Measurements from ENCODE around the gene DRD2. TPM values are rescaled to one million over a fixed set of nuclear protein-coding genes. Genes with fewer than 3 reads are reported as not detected.

DRD2 gene
- total and polyA plus RNA-seq, 7 experiments from 2014 or later, result not detected

GRCh38 chr11:113514856-113515255, 39.7 kb upstream of the DRD2 start:
- DNase-seq, result no peak
- ChIA-PET POLR2A (no interaction called here), CTCF (no interaction called here)
- intact Hi-C loops (cut with micrococcal nuclease), result no loop called here
- no peaks in the 10 kb centered on the region for H3K36me3 ChIP-seq (ENCODE audit: control insufficient read depth in 2 of 3, insufficient read depth in 3 of 3, low read length in 3 of 3)
- Mint-ChIP-seq H3K4me1 (no peaks in the 10 kb centered on the region), H3K4me3 (no peak overlapping the region), H3K27ac (no peak overlapping the region), H3K36me3 (no peaks in the 10 kb centered on the region), H3K9me3 (peaks cover 0 to 8% (median 0%) of the 10 kb centered on the region in 11 donors), H3K27me3 (peaks cover 5 to 24% (median 9%) of the 10 kb centered on the region in 5 donors)
- no peak for ATAC-seq
- H3K4me1 ChIP-seq (ENCODE audit: control insufficient read depth in 2 of 2, insufficient read depth in 2 of 2, low read length in 2 of 2), result no peaks in the 10 kb centered on the region
- H3K4me3 ChIP-seq (ENCODE audit: low read length), result no peak overlapping the region
- H3K27ac ChIP-seq (ENCODE audit: low read depth, low read length), result no peak overlapping the region
- no peaks in the 10 kb centered on the region for H3K9me3 ChIP-seq (ENCODE audit: control insufficient read depth in 2 of 3, low read length in 3 of 3)
- H3K27me3 ChIP-seq (ENCODE audit: control insufficient read depth in 2 of 2, insufficient read depth in 2 of 2, low read length in 2 of 2), result no peaks in the 10 kb centered on the region

- Histone ChIP-seq H3K27me3 (ENCODE audit: control insufficient read depth in 2 of 2, insufficient read depth in 2 of 2, low read length in 2 of 2) (no peaks in the 10 kb centered on the region), H3K4me1 (ENCODE audit: control insufficient read depth in 2 of 2, insufficient read depth in 2 of 2, low read length in 2 of 2) (no peaks in the 10 kb centered on the region), H3K9me3 (ENCODE audit: control insufficient read depth in 2 of 3, low read length in 3 of 3) (no peaks in the 10 kb centered on the region), H3K27ac (ENCODE audit: low read depth, low read length) (no peak overlapping the region), H3K36me3 (ENCODE audit: control insufficient read depth in 2 of 3, insufficient read depth in 3 of 3, low read length in 3 of 3) (no peaks in the 10 kb centered on the region), H3K4me3 (ENCODE audit: low read length) (no peak overlapping the region)
- no peak overlapping the region for H3K4me3 Mint-ChIP-seq
- ChIA-PET POLR2A (no interaction called here), CTCF (no interaction called here)
- DNase-seq, result no peak
- H3K27me3 Mint-ChIP-seq, result peaks cover 0 to 30% (median 28%) of the 10 kb centered on the region in 5 donors
- no peaks in the 10 kb centered on the region for H3K4me1 Mint-ChIP-seq
- H3K36me3 Mint-ChIP-seq, result no peaks in the 10 kb centered on the region
- intact Hi-C loops (cut with micrococcal nuclease), result no loop called here
- no peak overlapping the region for H3K27ac Mint-ChIP-seq
- peaks cover 0 to 3% (median 0%) of the 10 kb centered on the region in 11 donors for H3K9me3 Mint-ChIP-seq
- ATAC-seq, result no peak
Observed at GRCh38 chr11:113507341-113507740, 32.1 kb upstream of the DRD2 start.

- no peaks in the 10 kb centered on the region for H3K9me3 ChIP-seq (ENCODE audit: control insufficient read depth in 2 of 3, low read length in 3 of 3)
- POLR2A ChIA-PET, result no interaction called here
- H3K27ac ChIP-seq (ENCODE audit: low read depth, low read length), result no peak overlapping the region
- Mint-ChIP-seq H3K27ac (no peak overlapping the region), H3K9me3 (peaks cover 0 to 3% (median 0%) of the 10 kb centered on the region in 11 donors), H3K27me3 (peaks cover 0 to 34% (median 28%) of the 10 kb centered on the region in 5 donors), H3K4me1 (no peaks in the 10 kb centered on the region), H3K4me3 (no peak overlapping the region), H3K36me3 (no peaks in the 10 kb centered on the region)
- DNase-seq, result no peak
- H3K36me3 ChIP-seq (ENCODE audit: control insufficient read depth in 2 of 3, insufficient read depth in 3 of 3, low read length in 3 of 3), result no peaks in the 10 kb centered on the region
- intact Hi-C loops (cut with micrococcal nuclease), result no loop called here
- CTCF ChIA-PET, result no interaction called here
- no peak for ATAC-seq
- no peaks in the 10 kb centered on the region for H3K27me3 ChIP-seq (ENCODE audit: control insufficient read depth in 2 of 2, insufficient read depth in 2 of 2, low read length in 2 of 2)
- H3K4me1 ChIP-seq (ENCODE audit: control insufficient read depth in 2 of 2, insufficient read depth in 2 of 2, low read length in 2 of 2), result no peaks in the 10 kb centered on the region
- H3K4me3 ChIP-seq (ENCODE audit: low read length), result no peak overlapping the region
Observed at GRCh38 chr11:113506893-113507292, 31.7 kb upstream of the DRD2 start.

GRCh38 chr11:113506461-113506860, 31.3 kb upstream of the DRD2 start:
- Histone ChIP-seq H3K4me3 (ENCODE audit: low read length) (no peak overlapping the region), H3K36me3 (ENCODE audit: control insufficient read depth in 2 of 3, insufficient read depth in 3 of 3, low read length in 3 of 3) (no peaks in the 10 kb centered on the region), H3K9me3 (ENCODE audit: control insufficient read depth in 2 of 3, low read length in 3 of 3) (no peaks in the 10 kb centered on the region), H3K27ac (ENCODE audit: low read depth, low read length) (no peak overlapping the region), H3K27me3 (ENCODE audit: control insufficient read depth in 2 of 2, insufficient read depth in 2 of 2, low read length in 2 of 2) (no peaks in the 10 kb centered on the region), H3K4me1 (ENCODE audit: control insufficient read depth in 2 of 2, insufficient read depth in 2 of 2, low read length in 2 of 2) (no peaks in the 10 kb centered on the region)
- ChIA-PET POLR2A (no interaction called here), CTCF (no interaction called here)
- Mint-ChIP-seq H3K27ac (no peak overlapping the region), H3K4me3 (no peak overlapping the region), H3K9me3 (peaks cover 0 to 3% (median 0%) of the 10 kb centered on the region in 11 donors), H3K27me3 (peaks cover 4 to 38% (median 30%) of the 10 kb centered on the region in 5 donors), H3K4me1 (no peaks in the 10 kb centered on the region), H3K36me3 (no peaks in the 10 kb centered on the region)
- no peak for DNase-seq
- ATAC-seq, result no peak
- intact Hi-C loops (cut with micrococcal nuclease), result no loop called here

GRCh38 chr11:113505541-113506375, 30.6 kb upstream of the DRD2 start:
- no peaks in the 10 kb centered on the region for H3K9me3 ChIP-seq (ENCODE audit: control insufficient read depth in 2 of 3, low read length in 3 of 3)
- POLR2A ChIA-PET, result no interaction called here
- no peak overlapping the region for H3K4me3 ChIP-seq (ENCODE audit: low read length)
- peaks cover 6 to 38% (median 34%) of the 10 kb centered on the region in 5 donors for H3K27me3 Mint-ChIP-seq
- no peaks in the 10 kb centered on the region for H3K4me1 ChIP-seq (ENCODE audit: control insufficient read depth in 2 of 2, insufficient read depth in 2 of 2, low read length in 2 of 2)
- no peaks in the 10 kb centered on the region for H3K4me1 Mint-ChIP-seq
- intact Hi-C loops (cut with micrococcal nuclease), result no loop called here
- H3K9me3 Mint-ChIP-seq, result peaks cover 0 to 3% (median 0%) of the 10 kb centered on the region in 11 donors
- no peaks in the 10 kb centered on the region for H3K36me3 ChIP-seq (ENCODE audit: control insufficient read depth in 2 of 3, insufficient read depth in 3 of 3, low read length in 3 of 3)
- CTCF ChIA-PET, result no interaction called here
- no peak overlapping the region for H3K27ac Mint-ChIP-seq
- no peak for DNase-seq
- no peaks in the 10 kb centered on the region for H3K27me3 ChIP-seq (ENCODE audit: control insufficient read depth in 2 of 2, insufficient read depth in 2 of 2, low read length in 2 of 2)
- H3K4me3 Mint-ChIP-seq, result no peak overlapping the region
- no peak for ATAC-seq
- H3K36me3 Mint-ChIP-seq, result no peaks in the 10 kb centered on the region
- no peak overlapping the region for H3K27ac ChIP-seq (ENCODE audit: low read depth, low read length)

- Mint-ChIP-seq H3K27ac (no peak overlapping the region), H3K36me3 (no peaks in the 10 kb centered on the region), H3K27me3 (peaks cover 6 to 36% (median 34%) of the 10 kb centered on the region in 5 donors), H3K9me3 (peaks cover 0 to 1% (median 0%) of the 10 kb centered on the region in 11 donors), H3K4me1 (no peaks in the 10 kb centered on the region), H3K4me3 (no peak overlapping the region)
- no peaks in the 10 kb centered on the region for H3K9me3 ChIP-seq (ENCODE audit: control insufficient read depth in 2 of 3, low read length in 3 of 3)
- intact Hi-C loops (cut with micrococcal nuclease), result no loop called here
- H3K36me3 ChIP-seq (ENCODE audit: control insufficient read depth in 2 of 3, insufficient read depth in 3 of 3, low read length in 3 of 3), result no peaks in the 10 kb centered on the region
- ATAC-seq, result no peak
- POLR2A ChIA-PET, result no interaction called here
- H3K4me1 ChIP-seq (ENCODE audit: control insufficient read depth in 2 of 2, insufficient read depth in 2 of 2, low read length in 2 of 2), result no peaks in the 10 kb centered on the region
- CTCF ChIA-PET, result no interaction called here
- DNase-seq, result no peak
- no peak overlapping the region for H3K27ac ChIP-seq (ENCODE audit: low read depth, low read length)
- no peak overlapping the region for H3K4me3 ChIP-seq (ENCODE audit: low read length)
- H3K27me3 ChIP-seq (ENCODE audit: control insufficient read depth in 2 of 2, insufficient read depth in 2 of 2, low read length in 2 of 2), result no peaks in the 10 kb centered on the region
Observed at GRCh38 chr11:113505046-113505445, 29.8 kb upstream of the DRD2 start.

GRCh38 chr11:113504586-113504985, 29.4 kb upstream of the DRD2 start:
- no peak overlapping the region for H3K27ac ChIP-seq (ENCODE audit: low read depth, low read length)
- intact Hi-C loops (cut with micrococcal nuclease), result no loop called here
- no peaks in the 10 kb centered on the region for H3K4me1 Mint-ChIP-seq
- DNase-seq (no peak), ATAC-seq (no peak)
- no peaks in the 10 kb centered on the region for H3K36me3 Mint-ChIP-seq
- peaks cover 6 to 32% (median 31%) of the 10 kb centered on the region in 5 donors for H3K27me3 Mint-ChIP-seq
- H3K36me3 ChIP-seq (ENCODE audit: control insufficient read depth in 2 of 3, insufficient read depth in 3 of 3, low read length in 3 of 3), result no peaks in the 10 kb centered on the region
- no peak overlapping the region for H3K27ac Mint-ChIP-seq
- peaks cover 0 to 1% (median 0%) of the 10 kb centered on the region in 11 donors for H3K9me3 Mint-ChIP-seq
- no peaks in the 10 kb centered on the region for H3K9me3 ChIP-seq (ENCODE audit: control insufficient read depth in 2 of 3, low read length in 3 of 3)
- CTCF ChIA-PET, result no interaction called here
- no peaks in the 10 kb centered on the region for H3K27me3 ChIP-seq (ENCODE audit: control insufficient read depth in 2 of 2, insufficient read depth in 2 of 2, low read length in 2 of 2)
- H3K4me1 ChIP-seq (ENCODE audit: control insufficient read depth in 2 of 2, insufficient read depth in 2 of 2, low read length in 2 of 2), result no peaks in the 10 kb centered on the region
- POLR2A ChIA-PET, result no interaction called here
- no peak overlapping the region for H3K4me3 ChIP-seq (ENCODE audit: low read length)
- H3K4me3 Mint-ChIP-seq, result no peak overlapping the region

Measured in naive thymus-derived CD4-positive, alpha-beta T cell (primary cell).